Prostate gland (tissue), 2 donors: ENCODE results near the gene FCER2.

Source experiments
- CTCF ChIP-seq, 4 experiments: fragments of 200-600 bp in 2 of 4; fragments of 450-650 bp in 2 of 4; sonication (generic) in 2 of 4; IDR thresholded peaks; 1 replicate in 3 of 4; 2 replicates in 1 of 4; pipeline ENCODE4 v1.5.1; 2016 to 2019; ENCODE audit warnings: antibody characterized with exemption in 4 of 4, mild to moderate bottlenecking in 2 of 4, moderate library complexity in 2 of 4
- POLR2A ChIP-seq: fragments of 450-650 bp; IDR thresholded peaks from one replicate; pipeline ENCODE4 v1.6.1; 2016; ENCODE audit warnings: antibody characterized with exemption, mild to moderate bottlenecking
- POLR2AphosphoS5 ChIP-seq: sonication (generic); formaldehyde crosslinking; IDR thresholded peaks from one replicate; pipeline ENCODE4 v1.6.1; 2017; ENCODE audit warnings: antibody characterized with exemption

GRCh38 chr19:7676854-7677253 lies 25.1 kb downstream of the FCER2 start, which contains the start of gene MCEMP1:
- TF ChIP-seq CTCF (IDR thresholded peaks at IDR 0.05), result no peak
- TF ChIP-seq POLR2AphosphoS5, result no peak
- no peak for TF ChIP-seq POLR2A
